Measurements from ENCODE around the gene PDGFD. TPM values are rescaled to one million over a fixed set of nuclear protein-coding genes. Genes with fewer than 3 reads are reported as not detected.

PDGFD gene
- total and polyA plus RNA-seq, 2 donors (not counting 1 experiment from before 2014, with no cell fraction given): 1.3 TPM

DNA sequence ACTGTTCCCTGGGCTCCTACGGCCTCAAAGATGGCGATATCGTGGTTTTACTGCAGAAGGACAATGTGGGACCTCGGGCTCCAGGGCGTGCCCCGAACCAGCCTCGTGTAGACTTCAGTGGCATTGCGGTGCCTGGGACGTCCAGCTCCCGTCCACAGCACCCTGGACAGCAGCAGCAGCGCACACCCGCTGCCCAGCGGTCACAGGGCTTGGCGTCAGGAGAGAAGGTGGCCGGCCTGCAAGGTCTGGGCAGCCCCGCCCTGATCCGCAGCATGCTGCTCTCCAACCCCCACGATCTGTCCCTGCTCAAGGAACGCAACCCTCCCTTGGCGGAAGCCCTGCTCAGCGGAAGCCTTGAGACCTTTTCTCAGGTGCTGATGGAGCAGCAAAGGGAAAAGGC, 127.0 kb downstream of the PDGFD start:
- H3K4me1 ChIP-seq (ENCODE audit: control insufficient read depth, extremely low read depth, insufficient read depth, low read length): no peaks in the 10 kb centered on the region
- DNase-seq (ENCODE audit: low read depth in 2 of 2): no peak
- H3K9ac ChIP-seq (ENCODE audit: insufficient read depth, low read length): no peak overlapping the region
- no peaks in the 10 kb centered on the region for H3K36me3 ChIP-seq (ENCODE audit: control insufficient read depth, insufficient read depth, low read length)
- no peaks in the 10 kb centered on the region for H3K9me3 ChIP-seq (ENCODE audit: control insufficient read depth, insufficient read depth, low read depth, low read length)
- H3K79me2 ChIP-seq (ENCODE audit: control insufficient read depth, insufficient read depth, low read length): no peaks in the 10 kb centered on the region
- no peaks in the 10 kb centered on the region for H4K20me1 ChIP-seq (ENCODE audit: control insufficient read depth, extremely low read depth, insufficient read depth, low read length)
- H2AFZ ChIP-seq (ENCODE audit: low read length): no peak overlapping the region
- no peak overlapping the region for H3K4me2 ChIP-seq (ENCODE audit: extremely low read depth, insufficient read depth, low read length)
- TF ChIP-seq, protein P1, sequence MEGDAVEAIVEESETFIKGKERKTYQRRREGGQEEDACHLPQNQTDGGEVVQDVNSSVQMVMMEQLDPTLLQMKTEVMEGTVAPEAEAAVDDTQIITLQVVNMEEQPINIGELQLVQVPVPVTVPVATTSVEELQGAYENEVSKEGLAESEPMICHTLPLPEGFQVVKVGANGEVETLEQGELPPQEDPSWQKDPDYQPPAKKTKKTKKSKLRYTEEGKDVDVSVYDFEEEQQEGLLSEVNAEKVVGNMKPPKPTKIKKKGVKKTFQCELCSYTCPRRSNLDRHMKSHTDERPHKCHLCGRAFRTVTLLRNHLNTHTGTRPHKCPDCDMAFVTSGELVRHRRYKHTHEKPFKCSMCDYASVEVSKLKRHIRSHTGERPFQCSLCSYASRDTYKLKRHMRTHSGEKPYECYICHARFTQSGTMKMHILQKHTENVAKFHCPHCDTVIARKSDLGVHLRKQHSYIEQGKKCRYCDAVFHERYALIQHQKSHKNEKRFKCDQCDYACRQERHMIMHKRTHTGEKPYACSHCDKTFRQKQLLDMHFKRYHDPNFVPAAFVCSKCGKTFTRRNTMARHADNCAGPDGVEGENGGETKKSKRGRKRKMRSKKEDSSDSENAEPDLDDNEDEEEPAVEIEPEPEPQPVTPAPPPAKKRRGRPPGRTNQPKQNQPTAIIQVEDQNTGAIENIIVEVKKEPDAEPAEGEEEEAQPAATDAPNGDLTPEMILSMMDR (conservative IDR thresholded peaks at IDR 0.05 in 1 of 2, IDR thresholded peaks at IDR 0.05 in 1 of 2; ENCODE audit: low read depth in 1 of 2, low read length in 2 of 2): no peak
- no peak for TF ChIP-seq EZH2 (IDR thresholded peaks at IDR 0.05; ENCODE audit: low read length, missing control alignments)
- no peak overlapping the region for H3K27ac ChIP-seq (ENCODE audit: insufficient read depth, low read length)
- no peak overlapping the region for H3K4me3 ChIP-seq (replicated peaks in 1 of 4; ENCODE audit: control extremely low read depth in 1 of 4, insufficient read depth in 1 of 4, low read depth in 3 of 4, low read length in 4 of 4)
- H3K27me3 ChIP-seq (ENCODE audit: control insufficient read depth, insufficient read depth, low read length): no peaks in the 10 kb centered on the region

DNA sequence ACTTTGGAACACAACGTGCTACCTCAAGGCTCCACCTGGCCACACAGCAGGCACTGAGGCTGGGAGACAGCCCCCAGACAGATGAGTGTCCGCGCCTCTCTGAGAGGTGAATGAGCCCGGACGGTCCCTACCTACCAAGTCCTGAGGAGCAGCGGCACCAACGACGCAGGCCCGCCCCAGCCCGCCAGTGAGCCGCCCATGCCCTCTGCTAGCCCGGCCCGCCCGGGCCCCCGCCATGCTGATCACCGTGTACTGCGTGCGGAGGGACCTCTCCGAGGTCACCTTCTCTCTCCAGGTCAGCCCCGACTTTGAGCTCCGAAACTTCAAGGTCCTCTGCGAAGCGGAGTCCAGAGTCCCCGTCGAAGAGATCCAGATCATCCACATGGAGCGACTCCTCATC, 127.4 kb downstream of the PDGFD start, which contains the start of gene DDI1:
Gene DDI1 (plus strand): TSS at position 53 of the 400 bp plus-strand sequence. CDS start 183 bp downstream, at position 236.
- H3K36me3 ChIP-seq (ENCODE audit: control insufficient read depth, insufficient read depth, low read length): no peaks in the 10 kb centered on the region
- H3K27me3 ChIP-seq (ENCODE audit: control insufficient read depth, insufficient read depth, low read length): no peaks in the 10 kb centered on the region
- no peaks in the 10 kb centered on the region for H4K20me1 ChIP-seq (ENCODE audit: control insufficient read depth, extremely low read depth, insufficient read depth, low read length)
- H3K4me3 ChIP-seq (replicated peaks in 1 of 4; ENCODE audit: control extremely low read depth in 1 of 4, insufficient read depth in 1 of 4, low read depth in 3 of 4, low read length in 4 of 4): no peak within 1 kb of the TSS
- no peak for TF ChIP-seq EZH2 (IDR thresholded peaks at IDR 0.05; ENCODE audit: low read length, missing control alignments)
- TF ChIP-seq, protein P1 (conservative IDR thresholded peaks at IDR 0.05 in 1 of 2, IDR thresholded peaks at IDR 0.05 in 1 of 2; ENCODE audit: low read depth in 1 of 2, low read length in 2 of 2): no peak
- no peak within 1 kb of the TSS for H3K27ac ChIP-seq (ENCODE audit: insufficient read depth, low read length)
- DNase-seq (ENCODE audit: low read depth in 2 of 2): no peak
- no peak within 1 kb of the TSS for H3K9ac ChIP-seq (ENCODE audit: insufficient read depth, low read length)
- no peak within 1 kb of the TSS for H2AFZ ChIP-seq (ENCODE audit: low read length)
- no peaks in the 10 kb centered on the region for H3K9me3 ChIP-seq (ENCODE audit: control insufficient read depth, insufficient read depth, low read depth, low read length)
- no peaks in the 10 kb centered on the region for H3K4me1 ChIP-seq (ENCODE audit: control insufficient read depth, extremely low read depth, insufficient read depth, low read length)
- H3K79me2 ChIP-seq (ENCODE audit: control insufficient read depth, insufficient read depth, low read length): no peaks in the 10 kb centered on the region
- H3K4me2 ChIP-seq (ENCODE audit: extremely low read depth, insufficient read depth, low read length): no peak within 1 kb of the TSS

DNA sequence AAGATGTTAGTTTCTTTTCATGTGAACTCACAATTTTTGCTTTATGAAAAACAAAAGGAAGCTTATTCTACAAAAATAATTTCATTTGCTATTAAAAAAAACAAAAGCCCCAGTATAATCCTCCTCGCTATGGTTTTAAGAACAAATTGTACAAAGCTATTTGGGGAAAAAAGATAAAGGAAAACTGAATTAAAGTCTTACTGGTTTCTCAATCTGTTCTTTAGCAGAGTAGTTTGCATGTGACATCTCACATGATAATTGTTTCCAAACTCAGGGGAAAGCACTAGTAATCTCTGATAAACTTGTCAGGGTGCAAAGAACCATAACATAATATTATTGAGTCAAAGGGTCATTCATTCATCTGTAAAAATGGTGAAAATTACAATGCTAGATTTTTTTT, 130.4 kb downstream of the PDGFD start:
- H3K4me1 ChIP-seq (ENCODE audit: control insufficient read depth, extremely low read depth, insufficient read depth, low read length): no peaks in the 10 kb centered on the region
- no peak overlapping the region for H3K27ac ChIP-seq (ENCODE audit: insufficient read depth, low read length)
- no peak overlapping the region for H2AFZ ChIP-seq (ENCODE audit: low read length)
- H3K9ac ChIP-seq (ENCODE audit: insufficient read depth, low read length): no peak overlapping the region
- H4K20me1 ChIP-seq (ENCODE audit: control insufficient read depth, extremely low read depth, insufficient read depth, low read length): no peaks in the 10 kb centered on the region
- DNase-seq (ENCODE audit: low read depth in 2 of 2): peak in 1 of 2 donors; percentile 47
- TF ChIP-seq EZH2 (IDR thresholded peaks at IDR 0.05; ENCODE audit: low read length, missing control alignments): no peak
- TF ChIP-seq, protein P1 (conservative IDR thresholded peaks at IDR 0.05 in 1 of 2, IDR thresholded peaks at IDR 0.05 in 1 of 2; ENCODE audit: low read depth in 1 of 2, low read length in 2 of 2): no peak
- no peaks in the 10 kb centered on the region for H3K79me2 ChIP-seq (ENCODE audit: control insufficient read depth, insufficient read depth, low read length)
- H3K4me3 ChIP-seq (replicated peaks in 1 of 4; ENCODE audit: control extremely low read depth in 1 of 4, insufficient read depth in 1 of 4, low read depth in 3 of 4, low read length in 4 of 4): no peak overlapping the region
- H3K4me2 ChIP-seq (ENCODE audit: extremely low read depth, insufficient read depth, low read length): no peak overlapping the region
- H3K27me3 ChIP-seq (ENCODE audit: control insufficient read depth, insufficient read depth, low read length): no peaks in the 10 kb centered on the region
- H3K36me3 ChIP-seq (ENCODE audit: control insufficient read depth, insufficient read depth, low read length): no peaks in the 10 kb centered on the region
- no peaks in the 10 kb centered on the region for H3K9me3 ChIP-seq (ENCODE audit: control insufficient read depth, insufficient read depth, low read depth, low read length)
